Tibial artery (tissue), 4 donors: Measurements from ENCODE around the gene TMEM51.

Experiments used
- DNase-seq, 2 donors: peaks; one replicate each; pipeline ENCODE4 v3.0.0-alpha.2; 2019
- H3K27ac ChIP-seq, 2 donors: fragments of 200-600 bp; sonication (generic) in 1 of 2; 1 replicate in 1 of 2; 2 replicates in 1 of 2; pipeline ENCODE4 v1.5.1; 2018 to 2019; ENCODE audit warnings: mild to moderate bottlenecking in 1 of 2
- H3K27me3 ChIP-seq, 2 donors: fragments of 200-600 bp; sonication (generic) in 1 of 2; one replicate each; pipeline versions ENCODE4 v1.5.1 to v1.6.0; 2016 to 2019
- H3K36me3 ChIP-seq, 3 donors: fragments of 200-600 bp; sonication (generic) in 2 of 3; one replicate each; pipeline ENCODE4 v1.5.1; 2016 to 2019; ENCODE audit warnings: mild to moderate bottlenecking in 2 of 3
- H3K4me1 ChIP-seq, 4 donors: fragments of 200-600 bp; sonication (generic) in 2 of 4; 1 replicate in 3 of 4; 2 replicates in 1 of 4; pipeline ENCODE4 v1.5.1; 2016 to 2019
- H3K4me3 ChIP-seq, 2 donors: fragments of 200-600 bp; sonication (generic) in 1 of 2; 1 replicate in 1 of 2; 2 replicates in 1 of 2; pipeline ENCODE4 v1.5.1; 2018 to 2019; ENCODE audit warnings: mild to moderate bottlenecking in 2 of 2
- H3K9me3 ChIP-seq, 3 donors: fragments of 200-600 bp; sonication (generic) in 1 of 3; one replicate each; pipeline ENCODE4 v1.5.1; 2016 to 2019
- CTCF ChIP-seq, 2 experiments: fragments of 200-600 bp in 1 of 2; fragments of 450-650 bp in 1 of 2; IDR thresholded peaks; one replicate each; pipeline ENCODE4 v1.5.1; 2017 to 2019; ENCODE audit warnings: antibody characterized with exemption in 2 of 2, mild to moderate bottlenecking in 1 of 2, moderate library complexity in 1 of 2
- intact Hi-C: fragments of 100-400 bp; cut with DNase I; formaldehyde crosslinking; loops from one replicate; pipeline ENCODE4 v1.15.0; 2023; ENCODE audit warnings: low total_unique reads

The TMEM51 gene

DNA sequence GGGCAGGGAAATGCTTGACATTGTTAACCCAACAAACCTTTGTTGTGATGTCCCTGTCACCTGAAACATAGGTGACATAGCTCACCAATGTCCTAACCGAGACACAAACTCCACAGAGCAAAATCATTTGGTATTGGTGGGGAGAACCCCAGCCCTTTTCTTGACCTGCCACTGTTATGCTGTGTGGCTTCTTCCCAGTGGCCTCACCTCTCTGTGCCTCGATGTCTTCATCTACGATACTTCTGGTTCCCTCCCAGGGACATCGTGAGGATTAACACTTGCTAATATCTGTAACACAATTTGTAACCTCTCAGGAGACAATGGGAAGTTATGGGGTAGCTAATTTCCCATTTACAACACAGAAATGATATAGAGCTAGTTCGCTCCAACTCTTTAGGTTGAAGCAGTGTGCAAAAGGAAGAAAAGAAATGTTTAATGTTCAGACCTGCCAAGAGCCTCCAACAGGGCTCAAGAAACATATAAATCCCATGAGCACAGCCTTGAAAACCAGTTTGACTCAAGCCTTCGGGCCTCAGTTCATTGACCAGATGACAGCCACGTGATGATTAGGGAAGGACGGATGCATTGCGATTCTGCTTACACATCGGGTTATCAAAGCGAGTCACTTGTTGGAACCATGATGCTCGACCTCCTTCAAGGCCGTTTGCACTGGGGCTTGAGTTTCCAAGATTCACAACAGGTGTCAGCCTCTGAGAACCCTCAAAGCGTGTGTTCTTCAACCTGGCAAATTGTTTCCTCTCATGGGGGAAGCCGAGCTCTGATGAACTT lies 37.8 kb upstream of the TMEM51 start:
- Histone ChIP-seq H3K27ac (no peak overlapping the region), H3K27me3 (no peaks in the 10 kb centered on the region), H3K9me3 (no peaks in the 10 kb centered on the region), H3K36me3 (peaks cover 0 to 9% (median 0%) of the 10 kb centered on the region in 3 donors), H3K4me3 (no peak overlapping the region), H3K4me1 (no peaks in the 10 kb centered on the region)
- TF ChIP-seq CTCF (IDR thresholded peaks at IDR 0.05) = no peak
- DNase-seq = no peak
- intact Hi-C loops = no loop called here

DNA sequence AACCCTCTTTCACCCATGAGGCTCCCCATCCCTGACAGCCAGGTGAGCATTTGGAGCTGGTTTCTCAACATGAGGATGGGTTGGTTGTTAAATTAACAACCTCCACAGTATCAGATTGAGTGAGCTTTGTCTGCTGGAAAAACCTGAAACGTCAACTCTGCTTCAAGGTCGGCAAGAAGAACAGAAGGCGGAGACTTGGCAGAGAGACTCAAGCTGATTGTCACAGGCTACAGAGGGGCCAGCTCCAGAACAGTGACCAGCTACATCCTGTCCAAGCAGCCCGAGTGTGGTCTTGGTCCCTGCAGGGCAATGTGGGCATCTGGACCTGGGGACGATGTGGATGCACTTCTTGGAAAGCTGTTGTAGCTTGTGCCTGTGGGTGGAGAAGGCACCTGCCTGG lies 36.6 kb upstream of the TMEM51 start:
- H3K4me3 ChIP-seq = no peak overlapping the region
- no peak overlapping the region for H3K27ac ChIP-seq
- H3K36me3 ChIP-seq = peaks cover 0 to 9% (median 0%) of the 10 kb centered on the region in 3 donors
- DNase-seq = no peak
- TF ChIP-seq CTCF (IDR thresholded peaks at IDR 0.05) = no peak
- intact Hi-C loops = no loop called here
- H3K4me1 ChIP-seq = no peaks in the 10 kb centered on the region
- H3K9me3 ChIP-seq = no peaks in the 10 kb centered on the region
- no peaks in the 10 kb centered on the region for H3K27me3 ChIP-seq

GRCh38 chr1:15117671-15118325 lies 35.7 kb upstream of the TMEM51 start:
- Histone ChIP-seq H3K9me3 (no peaks in the 10 kb centered on the region), H3K36me3 (peaks cover 0 to 9% (median 0%) of the 10 kb centered on the region in 3 donors), H3K27ac (no peak overlapping the region), H3K4me1 (no peaks in the 10 kb centered on the region), H3K4me3 (no peak overlapping the region), H3K27me3 (no peaks in the 10 kb centered on the region)
- no peak for DNase-seq
- intact Hi-C loops = no loop called here
- TF ChIP-seq CTCF (IDR thresholded peaks at IDR 0.05) = no peak

- Histone ChIP-seq H3K4me3 (no peak overlapping the region), H3K4me1 (no peaks in the 10 kb centered on the region), H3K9me3 (no peaks in the 10 kb centered on the region), H3K36me3 (peaks cover 0 to 9% (median 0%) of the 10 kb centered on the region in 3 donors), H3K27me3 (no peaks in the 10 kb centered on the region), H3K27ac (no peak overlapping the region)
- no peak for DNase-seq
- intact Hi-C loops = no loop called here
- no peak for TF ChIP-seq CTCF (IDR thresholded peaks at IDR 0.05)
Measured at GRCh38 chr1:15118579-15118978, 35.0 kb upstream of the TMEM51 start.

- no peak for TF ChIP-seq CTCF (IDR thresholded peaks at IDR 0.05)
- intact Hi-C loops = no loop called here
- no peaks in the 10 kb centered on the region for H3K36me3 ChIP-seq
- no peak overlapping the region for H3K27ac ChIP-seq
- H3K4me1 ChIP-seq = no peaks in the 10 kb centered on the region
- DNase-seq = no peak
- H3K4me3 ChIP-seq = no peak overlapping the region
- H3K27me3 ChIP-seq = no peaks in the 10 kb centered on the region
- no peaks in the 10 kb centered on the region for H3K9me3 ChIP-seq
Measured at GRCh38 chr1:15120251-15120945, 33.1 kb upstream of the TMEM51 start.
